ENCODE data around the gene KCNJ16.

The KCNJ16 gene

GRCh38 chr17:70134777-70135176, 59.8 kb downstream of the KCNJ16 start:
- no peak for DNase-seq

GRCh38 chr17:70136131-70136530, 61.1 kb downstream of the KCNJ16 start:
- DNase-seq = no peak

- no peak for DNase-seq
Observed at GRCh38 chr17:70137451-70138230, 62.6 kb downstream of the KCNJ16 start.

GRCh38 chr17:70138291-70138865, 63.4 kb downstream of the KCNJ16 start:
- DNase-seq = peak in 1 of 2 experiments; percentile 11

DNA sequence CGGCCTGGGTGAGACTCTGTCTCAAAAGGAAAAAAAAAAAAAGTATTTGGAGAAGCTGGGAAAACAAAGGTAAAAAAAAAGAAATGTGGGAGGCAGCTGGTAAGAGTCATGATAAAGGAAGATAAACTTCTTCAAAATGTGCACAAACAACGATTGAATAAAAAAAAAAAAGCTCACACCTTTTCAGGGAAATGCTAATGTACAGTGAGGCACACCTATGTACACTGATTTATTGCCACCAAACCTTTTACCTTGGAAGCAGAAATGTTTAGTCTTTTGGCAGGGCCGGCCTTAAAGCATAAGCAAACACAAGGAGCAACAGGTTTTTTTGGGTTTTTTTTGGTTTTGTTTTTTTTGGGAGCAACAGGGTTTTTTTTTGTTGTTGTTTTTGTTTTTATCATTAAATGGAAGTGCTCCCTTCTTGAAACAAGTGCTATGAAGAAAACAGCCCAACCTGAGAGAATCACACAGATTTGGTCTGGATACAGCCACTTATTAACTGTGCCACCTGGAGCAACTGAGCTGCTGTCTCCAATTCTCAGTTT, 64.5 kb downstream of the KCNJ16 start:
- DNase-seq = no peak

- DNase-seq = peak in 1 of 2 experiments; percentile 41
Observed at GRCh38 chr17:70144260-70144846, 69.3 kb downstream of the KCNJ16 start.

GRCh38 chr17:70153210-70153609, 78.2 kb downstream of the KCNJ16 start:
- DNase-seq = no peak

- DNase-seq = no peak
Observed at GRCh38 chr17:70157151-70157550, 82.1 kb downstream of the KCNJ16 start.

DNA sequence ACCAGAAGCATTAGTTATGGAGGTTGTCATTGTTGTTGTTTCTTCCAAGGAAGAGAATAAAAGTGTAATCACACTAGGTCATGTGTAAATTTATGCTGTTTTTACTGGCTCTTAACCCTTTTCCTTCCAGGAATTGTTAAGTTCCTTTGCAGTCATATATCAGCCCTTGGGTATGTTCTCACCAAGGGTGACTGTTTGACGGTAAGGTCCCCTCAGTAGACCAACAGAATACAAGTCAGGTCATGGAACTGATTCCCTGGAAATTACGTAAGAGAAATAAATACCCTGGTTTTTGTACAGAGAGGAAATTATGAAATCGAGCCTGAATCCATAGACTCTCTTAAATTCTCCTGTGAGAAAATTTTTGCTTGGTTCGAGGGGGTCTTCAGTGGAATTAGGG, 83.2 kb downstream of the KCNJ16 start:
- no peak for DNase-seq

DNA sequence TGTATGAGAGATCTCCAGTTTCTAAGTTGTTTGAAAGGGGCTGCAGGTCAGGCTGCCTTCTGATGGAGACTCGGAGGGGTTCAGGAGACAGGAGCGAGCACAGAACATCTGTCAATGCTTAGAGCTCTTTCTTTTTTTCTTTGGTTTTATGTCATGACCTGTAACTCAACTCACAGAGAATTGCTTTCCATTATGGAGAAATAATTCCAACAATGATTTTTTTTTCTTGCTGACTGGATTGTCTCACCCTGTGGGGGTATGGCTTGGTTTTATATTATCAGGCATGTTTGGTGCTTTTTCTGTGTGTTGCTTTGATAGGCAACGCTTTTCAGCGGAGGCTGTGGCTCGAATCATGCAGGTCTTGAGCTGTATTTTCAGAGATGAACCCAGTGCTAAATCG, 83.6 kb downstream of the KCNJ16 start:
- DNase-seq = no peak

- no peak for DNase-seq
Observed at GRCh38 chr17:70159980-70160379, 85.0 kb downstream of the KCNJ16 start.

GRCh38 chr17:70161519-70161918, 86.5 kb downstream of the KCNJ16 start:
- DNase-seq = no peak

GRCh38 chr17:70165383-70165782, 90.4 kb downstream of the KCNJ16 start:
- no peak for DNase-seq

GRCh38 chr17:70166615-70167014, 91.6 kb downstream of the KCNJ16 start:
- peak; percentile 42 to 75 for DNase-seq

DNA sequence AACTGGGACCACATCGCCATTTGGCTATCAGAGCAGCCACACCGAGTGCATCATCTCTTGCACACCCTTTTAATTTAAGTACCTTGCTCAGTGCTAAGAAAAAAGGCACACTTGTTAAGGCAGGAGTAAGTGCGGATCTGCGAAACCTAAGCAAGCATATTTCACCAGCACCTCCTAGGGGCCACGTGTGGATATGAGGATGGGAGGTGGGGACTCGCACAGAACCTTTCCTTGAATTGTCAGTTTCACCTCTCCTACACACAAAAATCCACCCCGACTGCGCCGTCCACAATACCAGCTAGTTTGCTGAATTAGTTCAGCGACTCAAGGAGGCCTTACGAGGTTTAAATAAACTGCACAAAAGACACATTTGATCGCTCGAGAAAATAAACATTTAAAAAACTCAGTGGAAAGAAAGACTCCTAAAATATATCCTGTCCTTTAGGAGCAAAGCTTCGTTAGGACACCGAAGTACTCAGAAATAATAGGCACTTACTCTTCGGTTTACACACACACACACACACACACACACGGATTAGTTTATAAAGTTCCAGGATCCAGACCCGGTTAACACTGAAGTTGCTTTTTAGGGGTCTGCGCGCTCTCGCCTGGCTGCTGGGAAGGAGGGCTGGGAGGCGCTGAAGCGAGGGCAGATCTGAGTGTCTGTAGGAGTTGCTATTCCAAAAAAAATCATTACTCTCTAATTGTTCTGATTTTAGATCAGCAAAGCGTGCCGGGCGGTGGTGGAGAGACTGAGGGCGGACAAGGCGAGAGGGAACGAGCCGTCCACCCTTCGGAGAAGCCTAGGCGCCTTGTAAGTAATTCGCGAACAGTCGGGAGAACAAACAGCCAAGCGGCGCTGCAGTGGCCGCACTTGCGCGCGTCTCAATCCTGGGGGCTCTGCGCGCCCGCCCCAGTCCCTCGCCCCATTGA, 93.3 kb downstream of the KCNJ16 start:
- DNase-seq = peak; percentile 51 to 71

GRCh38 chr17:70168977-70169708, 94.1 kb downstream of the KCNJ16 start, which contains the start of gene KCNJ2:
TSS of gene KCNJ2 (plus strand) at chr17:70169532. CDS start at chr17:70175040, 5,508 bp downstream.
- peak; percentile 88 to 94 for DNase-seq

DNA sequence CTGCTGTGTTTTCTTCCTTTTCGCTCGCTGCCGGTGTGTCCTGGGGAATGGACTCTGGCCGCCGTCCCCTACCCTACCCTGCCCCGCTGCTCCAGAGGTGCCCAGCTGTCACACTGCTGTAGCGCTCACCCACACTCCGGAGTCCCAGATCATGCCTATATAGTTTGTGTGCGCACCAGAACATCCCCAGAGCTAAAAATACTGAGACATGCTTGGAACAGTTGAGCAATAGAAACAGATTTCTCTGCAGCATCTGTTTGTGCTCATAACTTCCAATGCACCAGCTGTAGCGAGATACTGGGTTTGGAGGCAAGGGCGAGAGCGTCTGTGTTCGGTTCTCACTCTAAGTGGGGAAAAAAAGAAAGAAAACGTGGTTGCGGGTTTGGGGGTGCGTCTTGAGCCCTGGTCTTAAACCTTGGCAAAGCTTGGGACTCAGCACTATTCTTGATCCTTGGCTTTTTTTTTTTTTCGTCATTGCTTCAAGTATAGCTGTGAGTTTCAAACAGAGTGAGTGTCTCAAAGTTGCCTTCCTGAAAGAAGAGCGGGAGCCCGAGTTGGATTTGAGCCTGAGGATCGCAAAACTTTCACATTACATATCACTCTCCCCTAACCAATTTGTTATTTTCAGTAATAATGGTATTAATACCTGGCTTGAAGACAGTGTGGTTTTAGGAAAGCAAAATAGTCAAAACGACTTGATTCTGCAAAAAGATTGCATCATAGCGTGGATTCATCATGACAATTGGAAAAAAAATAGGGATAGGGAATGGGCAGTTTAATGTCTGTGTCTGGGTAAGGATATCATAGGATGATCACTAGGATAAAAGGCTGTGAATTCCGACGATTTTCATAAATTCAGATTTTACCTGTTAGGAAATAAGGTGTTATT, 94.9 kb downstream of the KCNJ16 start:
- peak; percentile 17 to 49 for DNase-seq

GRCh38 chr17:70171159-70171558, 96.1 kb downstream of the KCNJ16 start:
- peak; percentile 24 to 59 for DNase-seq

DNA sequence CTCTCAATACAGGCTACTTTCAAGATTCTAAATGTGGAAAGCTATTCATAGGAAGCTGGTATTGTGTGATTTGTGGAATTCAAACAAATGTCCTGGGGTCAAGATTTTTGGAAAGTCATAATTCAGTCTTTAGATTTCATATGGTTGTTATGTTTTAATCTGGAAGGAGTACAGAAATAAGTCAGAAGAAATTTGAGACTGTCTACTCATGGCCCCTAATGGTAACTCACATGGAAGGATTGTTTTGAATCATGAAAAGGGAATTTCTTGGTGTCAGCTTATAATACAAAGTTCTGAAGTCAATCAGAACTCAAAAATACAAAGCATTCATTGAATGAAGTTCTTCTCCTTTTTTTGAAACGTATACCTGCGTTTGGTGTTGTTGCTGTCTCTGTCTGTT, 97.4 kb downstream of the KCNJ16 start:
- no peak for DNase-seq

DNA sequence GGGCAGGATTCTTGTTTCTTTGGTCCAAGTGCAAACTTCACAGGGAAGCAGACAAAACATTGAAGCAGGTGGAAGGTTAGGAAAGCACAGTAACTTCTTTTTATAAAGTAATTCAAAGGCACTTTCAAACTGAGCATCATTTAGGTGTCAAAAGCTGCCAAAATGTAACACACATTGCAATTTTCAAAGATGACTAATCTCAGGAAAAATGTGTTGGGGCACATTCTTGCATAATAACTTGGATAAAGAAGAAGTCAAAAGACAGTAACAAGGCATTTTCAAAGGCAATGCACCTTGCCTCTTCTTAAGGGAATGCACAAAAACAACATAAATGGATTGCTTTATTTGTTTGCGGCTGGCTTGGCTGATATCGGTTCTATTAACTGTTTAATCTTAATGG, 97.9 kb downstream of the KCNJ16 start:
- DNase-seq = no peak

DNA sequence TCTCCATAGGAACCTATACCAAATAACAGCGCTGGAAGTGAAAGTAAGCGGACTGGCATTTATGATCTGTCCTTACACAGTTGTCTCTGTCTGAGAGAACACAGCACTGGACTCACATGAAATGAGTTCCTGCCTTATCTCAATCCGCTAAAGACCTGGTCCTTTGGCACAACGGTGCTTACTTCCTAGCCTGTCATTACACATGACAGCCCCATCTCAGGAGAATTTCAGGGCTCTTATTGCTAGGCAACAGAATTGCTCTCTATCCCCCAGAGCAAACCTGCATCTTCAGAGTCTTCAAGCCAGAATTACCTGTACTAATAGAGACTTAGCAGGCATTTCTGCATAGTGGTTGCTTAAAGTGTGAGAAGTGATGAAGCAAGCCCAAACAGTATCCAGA, 98.7 kb downstream of the KCNJ16 start:
- DNase-seq = no peak
